ENCODE data around the gene CIPC.

The CIPC gene

DNA sequence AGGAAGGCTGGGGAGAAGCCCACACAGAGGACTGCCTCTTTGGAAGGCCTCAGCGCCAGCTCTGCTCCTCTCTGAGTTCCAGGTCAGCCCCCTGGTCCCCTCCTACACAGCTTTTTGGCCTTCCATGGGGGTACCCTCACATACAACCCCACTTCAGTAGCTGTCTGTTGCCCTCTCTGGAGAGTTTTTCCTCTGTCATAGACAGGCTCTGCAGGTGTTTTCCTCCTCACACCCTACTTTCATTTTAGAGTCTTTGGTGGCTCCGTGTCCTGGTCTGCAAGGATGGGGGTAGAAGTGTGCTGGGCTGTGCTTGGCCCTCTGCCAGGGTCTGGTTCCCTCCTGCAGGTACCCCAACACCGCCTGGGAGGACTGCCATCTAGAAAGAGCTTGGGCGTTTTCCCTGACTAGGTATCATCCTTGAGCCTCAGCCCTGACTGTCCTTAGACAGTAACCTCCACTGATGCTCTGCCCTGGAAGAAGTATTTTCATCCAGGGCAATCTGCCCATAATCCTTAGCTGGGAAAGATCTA lies 28.5 kb downstream of the CIPC start:
- no peak for DNase-seq (ENCODE audit: low read depth)

DNA sequence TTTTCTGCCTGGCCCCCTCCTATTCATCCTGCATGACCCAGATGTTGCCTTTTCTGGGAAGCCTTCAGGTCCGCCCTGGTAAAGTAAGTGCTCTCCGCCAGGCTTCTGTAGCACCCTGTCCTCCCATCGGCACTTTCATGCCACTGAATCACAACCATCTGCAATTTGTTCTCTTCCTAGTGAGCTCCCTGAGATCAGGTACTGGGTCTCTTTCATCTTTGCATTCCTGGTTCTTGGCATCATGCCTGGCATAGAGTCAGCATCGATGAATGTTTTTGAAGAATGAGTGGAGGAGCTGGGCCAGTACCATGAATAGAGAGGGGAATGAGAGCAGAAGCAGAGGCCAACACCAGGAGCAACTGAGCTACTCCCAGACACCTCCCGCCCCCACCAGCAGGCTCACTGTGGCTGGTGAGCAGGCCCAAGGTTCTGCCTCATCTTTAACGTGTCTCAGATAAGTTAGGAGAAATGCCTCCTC lies 30.4 kb downstream of the CIPC start:
- DNase-seq (ENCODE audit: low read depth), result no peak

DNA sequence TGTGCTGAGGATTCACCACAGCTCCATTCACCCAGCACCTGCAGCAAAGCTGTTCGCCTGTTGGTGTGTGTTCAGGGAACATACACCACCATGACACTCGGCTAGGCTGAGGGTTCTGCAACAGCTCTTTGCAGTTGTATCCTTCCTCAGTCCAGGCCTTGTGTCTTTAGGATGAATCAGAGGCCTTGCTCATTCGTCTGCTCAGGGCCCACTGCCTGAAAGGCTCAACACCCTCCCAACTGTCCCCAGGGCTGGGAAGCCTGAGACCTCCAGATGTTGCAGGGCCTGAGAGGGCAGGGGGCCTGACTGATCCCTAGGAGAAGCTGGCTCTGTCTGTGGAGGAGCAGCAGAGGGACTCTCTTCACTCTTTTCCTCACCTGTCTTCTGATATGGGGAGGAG lies 32.3 kb downstream of the CIPC start:
- DNase-seq (ENCODE audit: low read depth), result no peak

DNA sequence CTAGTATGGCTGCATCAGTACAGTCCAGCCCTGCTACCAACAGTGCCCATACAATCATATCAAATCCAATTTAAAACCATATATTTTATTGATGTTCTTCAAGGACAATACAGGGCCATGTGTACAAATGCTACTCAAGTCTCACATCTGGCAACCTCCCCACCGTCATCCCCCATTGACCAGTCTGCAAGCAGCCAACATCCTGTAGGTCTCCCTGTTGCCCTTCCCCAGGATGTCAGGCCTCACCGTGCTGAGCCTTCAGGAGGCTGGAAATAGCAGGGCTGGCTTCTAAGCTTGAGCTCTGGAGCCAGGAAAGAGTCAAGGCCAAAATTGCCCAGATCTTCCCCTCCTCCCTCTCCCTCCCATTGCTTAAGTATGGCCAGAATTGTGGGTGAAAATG lies 33.1 kb downstream of the CIPC start:
- no peak for DNase-seq (ENCODE audit: low read depth)

DNA sequence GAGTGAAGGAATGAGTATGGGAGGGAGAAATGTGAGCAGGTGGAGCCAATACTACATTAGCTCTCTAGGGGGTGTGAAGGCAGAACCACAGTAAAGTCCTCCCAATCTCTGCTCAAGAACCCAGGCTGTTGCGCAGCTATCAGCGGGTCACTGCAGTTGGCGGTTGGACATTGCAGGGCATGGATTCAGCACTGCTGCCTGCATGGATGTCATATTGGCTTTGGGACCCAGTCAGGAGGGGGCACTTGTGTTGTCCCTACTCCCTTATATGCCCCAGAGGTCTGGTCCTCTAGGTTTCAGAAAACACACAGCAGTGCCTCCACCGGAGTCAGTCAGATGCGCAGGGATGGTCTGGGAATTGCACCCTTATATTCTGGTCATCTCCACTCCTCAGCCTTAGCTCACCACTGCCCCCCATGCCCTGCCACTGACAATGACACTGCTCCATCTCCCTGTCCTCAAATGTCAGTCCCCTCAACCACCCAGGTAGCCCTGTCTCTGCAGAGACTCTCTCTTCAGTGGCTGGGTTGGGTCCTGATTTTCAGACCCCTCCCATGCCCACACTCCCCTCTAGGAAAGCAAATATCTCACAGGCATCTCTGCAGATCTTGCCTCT lies 33.9 kb downstream of the CIPC start:
- no peak for DNase-seq (ENCODE audit: low read depth)

DNA sequence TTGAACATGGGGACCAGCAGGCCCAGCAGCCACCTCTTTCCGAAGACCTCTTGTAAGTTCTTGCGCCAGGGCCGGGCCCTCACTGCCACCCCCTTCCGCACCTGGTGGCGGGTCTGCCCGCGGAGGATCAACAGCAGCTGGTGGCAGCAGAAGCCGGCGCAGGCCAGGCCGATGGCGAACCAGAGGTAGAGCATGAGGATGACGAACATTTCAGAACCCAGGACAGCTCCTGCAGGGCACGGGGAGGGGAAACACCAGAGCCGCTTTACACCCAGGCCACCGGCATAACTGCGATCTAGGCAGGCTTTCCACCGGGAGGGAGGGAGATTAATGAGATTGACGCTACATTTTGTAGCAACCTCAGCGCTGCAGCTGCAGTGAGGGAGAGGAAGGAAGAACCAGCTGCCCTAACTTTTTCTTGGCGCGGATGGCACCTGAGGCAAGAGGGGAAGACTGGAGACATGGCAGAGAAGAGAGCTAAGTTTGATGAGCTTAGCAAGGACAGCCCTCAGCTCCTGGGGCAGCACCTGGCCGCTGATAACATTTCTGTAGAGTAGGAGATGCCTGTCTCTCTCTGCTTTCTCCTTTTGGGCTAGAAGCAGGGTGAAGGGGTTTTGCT lies 35.8 kb downstream of the CIPC start:
- DNase-seq (ENCODE audit: low read depth), result no peak

DNA sequence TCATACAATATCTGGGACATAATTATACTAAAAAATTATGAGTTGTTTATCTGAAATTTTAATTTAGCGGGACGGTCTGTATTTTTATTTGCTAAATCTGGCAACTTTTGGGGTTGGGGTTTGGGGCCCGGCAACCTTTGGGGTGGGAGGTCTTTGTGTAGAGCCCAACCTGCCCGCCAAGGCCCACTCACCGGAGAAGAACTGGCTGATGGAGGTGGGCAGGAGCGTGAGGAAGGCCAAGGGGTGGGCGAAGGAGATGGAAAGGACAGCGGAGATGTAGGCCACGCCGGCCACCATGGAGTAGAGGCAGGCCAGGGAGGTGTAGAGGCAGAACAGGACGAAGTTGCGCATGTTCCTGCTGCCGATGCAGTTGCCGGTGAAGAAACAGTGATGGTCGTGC lies 41.0 kb downstream of the CIPC start:
- no peak for DNase-seq (ENCODE audit: low read depth)

DNA sequence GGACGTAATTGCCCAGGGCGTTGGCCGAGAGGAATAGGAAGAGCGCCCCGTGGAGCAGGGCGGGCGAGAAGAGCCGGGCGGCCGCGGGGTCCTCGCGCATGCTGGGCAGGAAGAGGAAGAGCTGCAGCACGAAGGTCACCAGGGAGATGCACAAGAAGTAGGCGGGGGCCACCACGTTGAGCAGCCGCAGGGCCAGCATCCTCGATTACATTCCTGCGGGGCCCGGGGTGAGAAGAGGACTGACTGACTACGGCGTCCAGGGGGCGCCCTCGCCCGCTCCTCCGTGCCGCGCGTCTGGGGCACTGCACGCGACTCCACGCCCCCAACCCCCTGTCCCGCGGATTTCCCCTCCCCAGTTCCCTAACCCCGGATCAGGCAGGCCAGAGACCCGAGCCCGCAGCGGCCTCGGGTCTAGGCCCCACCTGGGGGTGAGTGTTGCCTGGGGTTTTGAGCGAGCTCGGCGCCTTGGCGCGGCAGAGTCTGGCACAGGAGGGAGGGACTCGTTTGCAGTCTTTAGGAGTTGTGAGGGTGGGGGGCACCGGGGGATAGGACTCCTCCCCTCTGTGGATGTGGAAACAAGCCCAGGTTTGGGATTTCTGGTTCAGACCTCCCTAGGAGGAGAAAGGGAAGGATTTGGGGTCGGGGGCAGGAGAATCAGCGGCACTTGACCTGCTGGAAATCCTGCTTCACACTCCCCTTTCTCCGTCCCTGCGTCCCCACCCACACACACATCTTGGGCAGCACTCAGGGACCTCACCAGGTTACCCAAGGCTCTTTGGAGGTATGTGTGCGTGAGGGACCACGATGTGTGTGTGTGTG lies 41.7 kb downstream of the CIPC start:
- no peak for DNase-seq (ENCODE audit: low read depth)

DNA sequence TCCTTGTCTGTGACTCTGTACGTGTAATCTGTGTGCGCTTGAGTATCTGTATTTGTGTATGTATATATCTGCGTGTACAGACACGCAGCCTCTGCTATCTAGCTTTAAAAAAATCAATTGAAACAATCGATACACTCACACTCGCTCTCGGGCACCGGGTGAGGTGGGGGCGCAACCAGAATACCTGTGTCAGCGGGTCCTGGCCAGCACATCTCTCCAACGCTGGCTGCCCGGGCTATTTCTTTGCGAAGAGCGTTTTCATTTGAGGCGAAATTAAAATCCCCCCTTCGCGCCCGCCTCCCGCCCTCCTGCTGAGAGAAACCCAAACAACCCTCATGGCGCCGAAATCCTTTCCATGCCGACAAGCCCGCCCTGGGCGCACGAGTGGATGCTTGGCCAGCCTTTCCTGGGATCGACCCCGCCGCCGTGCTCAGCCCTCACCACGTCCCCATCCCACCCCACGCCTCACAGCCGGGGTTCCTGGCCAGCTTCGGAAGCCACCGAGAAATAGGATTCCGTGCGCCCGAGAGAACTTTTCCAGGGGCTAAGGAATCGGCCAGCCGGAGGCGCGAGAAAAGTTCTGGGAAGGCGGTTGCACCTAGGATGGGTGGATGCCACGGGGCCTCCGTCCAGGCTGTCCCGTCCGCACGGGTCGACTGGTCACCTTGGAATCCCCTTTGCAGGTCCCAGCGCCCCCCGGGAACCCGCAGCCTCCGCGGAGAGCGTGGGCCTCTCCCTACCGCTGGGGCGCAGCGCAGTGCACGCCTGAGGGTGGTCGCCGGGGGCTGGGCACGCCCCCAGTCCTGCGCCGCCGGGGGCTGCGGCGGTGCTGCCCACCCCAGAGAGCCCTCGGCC lies 42.5 kb downstream of the CIPC start:
- DNase-seq (ENCODE audit: low read depth), result no peak

DNA sequence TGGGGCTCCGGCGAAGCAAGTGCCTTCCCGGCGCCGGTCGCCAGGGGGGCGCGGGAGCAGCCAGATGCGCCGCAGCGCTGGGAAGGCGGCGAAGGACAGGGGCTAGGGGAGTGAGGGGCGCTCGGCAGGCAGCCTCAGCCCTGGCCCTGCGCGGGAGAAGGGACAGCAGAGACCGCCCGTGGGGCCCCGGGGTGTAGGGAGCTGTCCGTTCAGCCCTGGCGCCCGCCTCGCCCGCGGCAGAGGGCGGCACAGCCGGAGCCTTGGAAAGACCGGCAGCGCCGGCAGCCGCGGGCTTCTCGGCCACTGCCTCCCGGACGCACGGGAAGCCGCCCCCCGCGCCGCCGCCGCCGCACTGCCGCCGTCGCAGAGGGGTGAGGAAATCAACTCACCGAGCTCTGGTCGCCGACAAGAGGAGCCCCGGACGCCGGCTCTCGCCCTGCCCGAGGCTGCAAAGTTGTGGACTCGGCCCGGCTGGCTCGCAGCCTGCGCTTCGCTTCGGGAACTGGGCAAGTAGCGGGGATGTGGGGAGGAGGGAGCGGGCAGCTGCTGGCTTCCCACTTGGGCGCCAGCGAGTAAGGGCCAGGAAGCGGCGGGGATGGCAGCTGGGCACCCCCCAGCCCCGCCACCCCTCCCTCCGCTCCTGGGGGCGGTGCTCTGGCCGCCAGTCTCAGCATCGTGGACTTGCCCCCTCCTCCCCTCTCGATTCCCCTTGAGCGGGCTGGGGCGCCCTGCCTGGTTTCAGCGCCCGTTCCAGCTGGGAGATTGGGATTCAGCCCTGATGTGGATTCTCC lies 43.4 kb downstream of the CIPC start, which contains the start of gene ZDHHC22:
Gene ZDHHC22, minus strand, starts transcription at position 578 of the 791 bp plus-strand sequence. CDS start 2,053 bp downstream, outside the sequence.
- no peak for DNase-seq (ENCODE audit: low read depth)

DNA sequence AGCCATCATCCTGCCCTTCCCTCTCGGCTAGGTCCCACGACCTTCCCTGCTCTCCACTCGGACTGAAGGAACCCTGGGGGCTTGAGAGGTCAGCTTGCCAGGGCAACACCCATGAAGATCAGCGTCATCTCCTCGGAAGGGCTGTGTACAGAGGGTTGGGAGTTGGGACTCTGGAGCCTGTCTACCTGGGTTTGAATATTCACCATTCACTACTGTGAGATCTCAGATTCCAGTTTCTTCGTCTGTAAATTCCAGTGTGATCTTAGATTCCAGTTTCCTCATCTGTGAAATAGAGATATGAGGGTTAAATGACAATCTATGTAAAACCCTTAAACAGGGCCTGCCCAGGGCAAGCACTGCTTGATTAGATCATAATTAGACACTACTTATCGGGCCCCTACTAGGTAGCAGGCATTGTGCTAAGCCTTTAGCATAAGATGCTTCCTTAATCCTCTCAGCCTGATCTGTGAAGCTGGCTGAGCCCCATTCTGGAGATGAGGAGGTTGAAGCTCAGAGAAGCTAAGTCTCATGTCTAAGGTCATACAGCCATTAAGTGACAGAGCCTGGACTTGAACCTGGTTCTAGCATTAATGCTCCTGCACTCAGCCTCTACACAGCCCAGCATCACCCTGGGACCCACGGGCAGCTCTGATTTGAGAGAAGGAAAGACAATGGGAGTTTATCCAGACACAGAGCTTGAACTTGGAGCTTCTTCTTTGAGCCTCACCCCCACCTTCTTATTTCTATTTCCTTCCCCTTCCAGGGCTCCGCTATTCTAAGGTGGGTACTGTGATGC lies 44.1 kb downstream of the CIPC start:
- DNase-seq (ENCODE audit: low read depth), result no peak

DNA sequence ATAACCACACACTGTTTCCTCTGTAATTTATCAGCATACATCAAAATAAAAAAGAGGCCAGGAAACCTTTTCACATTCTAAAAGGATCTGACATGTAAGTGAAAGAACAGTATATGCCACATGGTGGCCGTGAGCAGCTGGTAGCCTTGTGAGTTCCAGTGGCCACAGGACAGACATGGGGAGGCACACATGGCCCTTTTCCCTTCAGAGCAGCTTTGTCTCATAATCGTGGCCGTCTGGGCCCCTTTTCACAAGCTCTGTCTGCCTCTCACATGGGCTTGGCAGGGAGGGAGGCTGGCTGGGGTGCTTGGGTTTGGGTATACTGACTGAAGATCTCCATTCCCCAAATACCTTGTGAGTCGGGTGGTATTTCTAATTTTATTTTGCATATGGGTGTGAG lies 45.0 kb downstream of the CIPC start:
- no peak for DNase-seq (ENCODE audit: low read depth)

DNA sequence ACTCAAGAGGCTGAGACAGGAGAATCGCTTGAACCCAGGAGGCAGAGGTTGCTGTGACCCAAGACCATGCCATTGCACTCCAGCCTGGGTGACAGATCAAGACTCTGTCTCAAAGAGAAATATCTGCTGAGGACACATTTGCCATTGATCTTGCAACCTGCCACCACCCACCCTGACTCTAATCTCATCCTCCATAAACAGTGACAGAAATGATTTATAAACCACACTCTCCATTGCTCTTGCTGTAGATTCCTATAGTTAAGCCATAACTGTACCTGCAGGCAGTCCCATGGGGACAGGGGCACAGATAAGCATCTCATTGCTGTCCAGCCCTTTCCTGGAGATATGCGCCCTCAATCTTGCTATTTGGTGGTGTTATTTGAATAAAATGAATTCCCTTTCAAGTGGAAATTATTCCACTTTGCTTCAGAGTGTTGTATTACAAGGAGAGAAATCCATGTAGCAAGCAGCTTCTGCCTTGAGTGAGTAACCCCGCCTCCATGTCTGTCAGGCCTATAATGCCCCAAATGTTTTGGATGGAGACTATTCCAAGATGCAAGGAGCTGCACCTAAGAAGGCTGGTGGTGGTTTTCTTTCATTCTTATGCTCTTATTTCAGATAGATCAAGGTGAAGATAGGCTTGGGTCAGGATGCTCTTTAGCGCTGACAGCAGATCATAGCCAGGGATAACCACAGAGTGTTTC lies 46.5 kb downstream of the CIPC start:
- DNase-seq (ENCODE audit: low read depth), result no peak

DNA sequence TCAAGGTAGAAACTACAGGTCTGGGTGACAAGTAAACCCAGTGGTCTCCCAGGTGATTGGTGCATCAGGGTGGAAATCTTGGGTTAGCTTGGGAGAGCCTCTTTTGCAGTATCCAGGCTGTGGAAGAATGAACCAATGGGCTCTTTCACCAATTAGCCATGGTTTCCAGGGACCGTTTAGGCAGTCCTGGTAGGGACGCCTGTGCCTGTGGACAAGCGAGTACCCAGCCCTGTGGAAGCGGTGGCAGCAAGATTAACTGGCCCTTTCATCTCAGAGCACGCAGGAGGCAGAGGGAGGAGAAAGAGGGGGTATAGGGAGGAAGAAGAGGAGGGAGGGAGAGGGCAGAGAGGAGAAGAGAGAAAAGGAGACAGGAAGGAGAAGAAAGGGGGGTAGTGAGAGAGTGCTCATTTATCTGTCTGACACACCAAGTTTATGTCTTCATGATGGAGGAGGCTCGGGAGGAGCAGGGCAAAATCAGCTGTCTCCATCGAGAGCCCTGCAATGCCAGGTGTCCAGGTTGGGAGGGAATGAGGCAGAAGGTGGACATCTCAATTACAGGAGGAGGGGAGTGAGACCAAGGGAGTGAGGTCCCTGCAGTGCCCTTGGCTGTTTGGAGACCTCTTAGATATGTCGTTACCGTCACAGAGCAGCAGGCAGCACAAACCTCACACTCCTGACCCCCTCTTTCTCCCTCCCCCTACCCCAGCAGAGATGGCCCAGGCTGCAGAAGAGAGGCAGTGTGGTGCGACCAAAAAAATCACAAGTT lies 48.1 kb downstream of the CIPC start:
- DNase-seq (ENCODE audit: low read depth), result no peak

DNA sequence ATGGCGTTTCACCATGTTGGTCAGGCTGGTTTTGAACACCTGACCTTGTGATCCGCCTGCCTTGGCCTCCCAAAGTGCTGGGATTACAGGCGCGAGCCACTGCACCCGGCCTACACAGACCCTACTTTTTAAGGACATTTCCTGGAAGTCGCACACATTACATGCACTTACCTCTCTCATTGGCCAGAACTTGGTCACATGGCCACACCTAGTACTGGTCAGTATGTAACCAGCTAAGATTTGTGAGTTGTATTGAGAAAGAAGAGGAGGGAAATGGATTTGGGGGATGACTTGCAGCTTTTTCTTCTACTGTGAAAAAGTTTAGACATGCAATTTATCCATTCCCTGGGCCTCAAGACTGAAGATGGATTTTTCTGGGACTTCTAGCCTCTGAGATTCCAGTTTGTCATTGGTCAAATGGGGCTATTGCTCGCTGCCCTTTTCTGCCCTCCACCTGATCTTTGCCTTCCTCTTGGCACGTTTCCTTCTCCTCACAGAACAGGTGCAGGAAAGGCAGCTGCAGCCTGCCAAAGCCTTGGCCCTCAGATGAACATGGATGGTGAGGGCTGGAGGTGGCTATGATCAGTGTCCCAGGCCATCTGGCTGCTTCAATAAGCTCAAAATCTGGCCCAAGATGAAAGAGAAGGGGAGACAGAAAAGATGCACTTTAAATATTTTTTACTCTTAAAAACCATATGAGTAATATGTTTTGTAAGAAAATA lies 50.6 kb downstream of the CIPC start:
- DNase-seq (ENCODE audit: low read depth), result no peak

DNA sequence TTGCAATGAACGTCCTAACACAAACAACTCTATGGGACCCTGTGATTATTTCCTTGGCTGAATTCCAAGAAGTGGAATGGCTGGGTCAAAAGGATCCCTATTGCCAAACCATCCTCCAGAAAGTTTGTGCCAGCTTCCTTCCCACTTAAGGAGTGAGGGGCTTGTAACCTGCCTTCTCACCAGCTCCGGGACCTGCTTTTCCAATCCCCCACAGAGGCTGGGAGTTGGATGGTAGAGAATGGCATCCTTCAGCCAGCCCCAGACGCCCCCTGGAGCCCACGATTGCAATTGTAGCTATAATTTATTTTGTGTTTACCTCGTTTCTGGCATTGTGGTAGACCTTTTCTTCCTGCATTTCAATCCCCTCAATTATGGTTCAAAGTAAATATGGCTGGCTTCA lies 53.2 kb downstream of the CIPC start:
- no peak for DNase-seq (ENCODE audit: low read depth)

DNA sequence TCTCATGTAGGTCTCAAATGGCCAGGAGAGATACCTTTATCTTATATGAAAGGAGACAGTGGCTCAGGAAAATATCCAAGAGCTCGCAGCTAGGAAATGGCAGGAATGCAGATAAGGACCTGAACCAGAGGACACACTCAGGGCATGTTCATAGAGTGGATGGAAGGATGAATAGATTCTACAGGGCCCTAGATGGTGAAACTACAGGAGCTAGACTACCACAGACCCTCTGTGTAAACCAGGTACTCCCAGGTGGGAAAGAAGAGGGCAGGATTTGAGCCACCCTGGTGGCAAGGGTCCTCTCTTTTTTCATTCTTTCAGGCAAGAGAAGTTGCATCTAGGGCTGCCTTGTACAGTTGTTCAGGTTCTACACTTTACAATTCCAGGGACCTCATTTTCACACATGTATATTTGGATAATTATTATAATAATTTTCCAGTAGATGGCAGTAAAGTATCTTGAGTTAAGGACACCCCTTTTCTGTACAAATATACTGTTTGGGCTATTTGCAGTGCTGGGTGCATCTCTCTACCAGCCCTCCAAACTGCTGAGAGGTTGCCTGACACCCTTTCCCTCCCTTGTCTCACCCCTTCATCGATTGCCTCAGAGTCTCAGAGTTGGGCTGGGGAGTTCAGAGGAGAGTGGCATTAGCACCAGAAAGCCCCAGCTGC lies 54.0 kb downstream of the CIPC start:
- DNase-seq (ENCODE audit: low read depth), result no peak

DNA sequence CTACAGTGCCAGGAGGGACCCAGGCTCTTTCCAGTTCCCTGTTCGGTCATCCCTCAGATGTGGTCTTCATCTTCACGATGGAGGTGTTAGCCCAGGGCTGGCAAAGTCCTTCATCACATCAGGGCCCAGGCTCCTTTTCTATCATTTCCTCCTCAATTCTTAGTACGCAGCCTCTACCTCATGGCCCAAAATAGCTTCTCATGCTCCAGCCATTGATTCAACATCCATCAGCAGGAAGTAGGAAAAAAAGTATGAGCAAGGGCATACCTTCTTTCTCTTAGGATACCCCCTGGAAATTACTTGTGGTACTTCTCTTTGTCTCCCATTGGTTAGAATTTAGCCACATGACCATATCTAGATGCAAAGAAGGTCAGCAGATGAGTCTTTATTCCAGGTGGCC lies 55.7 kb downstream of the CIPC start:
- no peak for DNase-seq (ENCODE audit: low read depth)

All from HS-5 (cell line).